Astrocyte of the spinal cord (primary cell): Measurements from ENCODE around the gene FKBP10.

ENCODE experiments used
- DNase-seq: peaks from one replicate; pipeline ENCODE4 v3.0.0; 2011; ENCODE audit warnings: low read depth, low spot score
- H3K4me3 ChIP-seq: 2 replicates; pipeline ENCODE4 v1.5.1; 2011; ENCODE audit warnings: low read depth, mild to moderate bottlenecking, low read length, moderate library complexity
- CTCF ChIP-seq: IDR thresholded peaks from 2 replicates; pipeline ENCODE4 v1.5.1; 2012; ENCODE audit warnings: low read depth, mild to moderate bottlenecking, low read length, inconsistent platforms
- in situ Hi-C: cut with HindIII; loops from 2 replicates; pipeline ENCODE4 v1.10.0; 2017; ENCODE audit warnings: low sequenced_read_pairs

FKBP10 gene

GRCh38 chr17:41870627-41871026, 57.8 kb downstream of the FKBP10 start:
- no peak overlapping the region for H3K4me3 ChIP-seq
- no peak for DNase-seq
- no peak for TF ChIP-seq CTCF
- in situ Hi-C loops, result no loop called here

GRCh38 chr17:41871789-41872188, 59.0 kb downstream of the FKBP10 start:
- no peak for DNase-seq
- in situ Hi-C loops, result no loop called here
- no peak for TF ChIP-seq CTCF
- no peak overlapping the region for H3K4me3 ChIP-seq
